Inflammatory macrophage treated with lipopolysaccharide for 4 hours (primary cell): ENCODE data around the gene C2CD2.

ENCODE experiments used
- DNase-seq: peaks from one replicate; pipeline ENCODE4 v3.0.0-alpha.2; 2020

The C2CD2 gene

DNA sequence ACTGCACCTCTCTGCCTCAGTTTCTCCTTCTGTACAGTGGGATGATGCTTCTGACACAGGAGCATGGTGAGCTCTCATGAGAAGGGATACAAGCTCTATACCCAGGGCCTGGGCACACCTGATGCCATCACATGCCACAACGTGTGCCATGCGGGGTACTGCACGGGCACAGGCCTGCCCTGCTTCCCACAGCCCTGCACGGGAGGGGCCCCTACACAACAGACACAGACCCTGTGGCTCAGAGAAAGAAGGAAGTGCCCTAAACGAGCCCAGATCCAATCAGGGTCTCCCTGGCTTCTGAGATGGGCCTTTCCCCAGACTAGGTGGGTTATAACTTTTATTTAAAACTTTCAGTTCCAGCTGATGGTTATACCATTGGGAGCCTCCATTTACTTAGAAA lies 24.6 kb downstream of the C2CD2 start:
- DNase-seq, result no peak

GRCh38 chr21:41928621-41929220 lies 25.1 kb downstream of the C2CD2 start:
- DNase-seq, result peak; percentile 88

DNA sequence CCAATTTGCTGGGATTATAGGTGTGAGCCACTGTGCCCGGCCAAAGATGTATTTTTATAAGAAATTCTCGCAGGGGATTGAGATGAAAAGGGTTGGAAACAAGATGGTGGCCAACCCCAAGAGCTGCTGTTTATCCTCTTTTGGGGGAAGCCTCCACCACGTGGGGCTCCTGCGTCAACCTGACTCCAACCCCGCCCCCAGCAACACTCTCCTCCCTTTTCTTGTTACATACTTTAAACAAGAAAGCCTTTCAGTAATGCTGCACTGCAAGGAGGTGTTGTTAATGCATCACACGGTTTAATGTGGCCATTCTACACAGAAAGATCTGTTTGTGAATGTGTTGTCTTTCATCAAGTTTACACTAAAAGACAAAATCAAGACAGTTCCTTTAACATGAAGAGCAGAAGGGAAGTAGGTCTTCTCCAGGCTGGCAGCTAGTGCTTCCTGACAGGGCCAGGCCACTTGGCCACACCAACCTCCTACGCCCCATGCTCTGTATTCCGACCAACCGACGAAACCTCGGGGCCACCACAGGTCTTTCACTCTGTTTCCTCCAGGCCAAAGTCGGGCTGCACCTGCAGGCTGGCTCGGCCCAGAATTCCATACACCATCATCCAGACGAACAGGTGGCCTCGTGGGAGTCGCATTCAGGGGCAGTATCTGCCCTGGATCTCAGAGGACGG lies 25.9 kb downstream of the C2CD2 start:
- DNase-seq, result peak; percentile 74

DNA sequence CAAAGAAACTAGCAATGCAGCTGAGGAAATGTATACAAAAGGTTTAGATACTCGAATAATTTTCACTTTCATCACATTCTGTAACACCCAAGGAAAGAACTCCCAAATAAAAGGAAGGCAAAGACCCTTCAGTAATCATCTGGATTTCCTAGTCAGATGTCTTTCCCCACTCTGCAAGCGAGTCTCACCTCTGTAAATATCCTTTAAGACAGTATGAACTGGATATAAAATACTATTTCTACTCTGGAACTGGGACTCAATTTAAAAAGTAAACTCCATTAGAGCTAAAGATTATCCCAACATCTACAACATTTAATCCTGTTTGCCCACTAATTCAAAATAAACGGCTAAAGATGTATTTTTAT lies 27.0 kb downstream of the C2CD2 start:
- no peak for DNase-seq

DNA sequence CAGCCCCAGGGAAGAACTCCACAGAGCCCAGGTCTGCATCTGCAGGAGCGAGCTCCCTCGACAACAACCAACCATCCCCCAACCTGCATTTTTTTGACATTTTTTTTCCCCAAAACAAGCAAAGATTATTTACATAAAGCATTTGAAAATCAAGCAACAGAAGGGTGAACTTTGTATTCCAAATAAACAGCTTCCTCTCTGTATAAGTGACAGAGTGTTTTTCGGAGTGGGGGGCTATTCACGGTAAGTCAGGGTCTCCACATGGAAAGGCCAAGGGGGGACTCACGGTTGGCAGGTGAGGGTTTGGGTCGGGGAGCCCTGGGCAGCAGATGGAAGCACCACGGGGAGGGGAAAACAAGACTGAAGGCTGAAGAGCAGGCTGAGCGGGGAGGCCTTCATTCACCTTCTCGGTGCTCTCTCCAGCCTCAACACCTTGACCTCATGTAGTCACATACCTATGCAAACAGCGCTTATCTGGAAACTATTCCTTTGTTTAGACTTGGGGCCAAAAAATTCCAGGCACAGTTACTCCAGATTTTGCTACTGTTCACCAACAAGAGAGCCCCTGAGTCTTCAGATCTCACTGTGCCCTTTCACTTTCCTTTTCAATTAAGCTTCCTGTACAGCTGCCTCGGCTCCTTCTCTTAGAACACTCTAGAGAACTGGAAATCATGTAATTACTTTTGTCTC lies 27.6 kb downstream of the C2CD2 start:
- peak; percentile 78 for DNase-seq

- no peak for DNase-seq
These were observed 28.1 kb downstream of the C2CD2 start for GRCh38 chr21:41925767-41926116.

DNA sequence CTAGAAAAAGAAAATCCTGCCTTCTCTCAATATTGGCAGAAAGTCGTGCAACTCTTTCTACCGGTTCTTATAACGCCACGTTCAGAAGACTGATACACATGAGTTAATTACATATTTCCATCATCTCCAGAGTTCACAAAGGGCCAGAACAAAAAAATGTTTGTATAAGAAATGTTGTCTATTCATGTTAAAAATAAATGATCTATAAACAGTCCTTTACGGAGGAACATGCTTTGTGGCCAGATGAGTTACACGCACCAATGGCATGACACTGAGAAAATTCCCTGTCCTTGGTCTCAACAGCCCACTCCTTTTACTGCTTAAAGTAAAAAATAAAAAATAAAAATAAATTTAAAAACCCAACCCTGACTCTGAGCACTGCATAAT lies 29.5 kb downstream of the C2CD2 start:
- no peak for DNase-seq

- no peak for DNase-seq
These were observed 30.0 kb downstream of the C2CD2 start for GRCh38 chr21:41923631-41924367.

- DNase-seq, result no peak
These were observed 30.6 kb downstream of the C2CD2 start for GRCh38 chr21:41923186-41923585.

GRCh38 chr21:41921021-41921420 lies 32.8 kb downstream of the C2CD2 start:
- DNase-seq, result peak; percentile 49

DNA sequence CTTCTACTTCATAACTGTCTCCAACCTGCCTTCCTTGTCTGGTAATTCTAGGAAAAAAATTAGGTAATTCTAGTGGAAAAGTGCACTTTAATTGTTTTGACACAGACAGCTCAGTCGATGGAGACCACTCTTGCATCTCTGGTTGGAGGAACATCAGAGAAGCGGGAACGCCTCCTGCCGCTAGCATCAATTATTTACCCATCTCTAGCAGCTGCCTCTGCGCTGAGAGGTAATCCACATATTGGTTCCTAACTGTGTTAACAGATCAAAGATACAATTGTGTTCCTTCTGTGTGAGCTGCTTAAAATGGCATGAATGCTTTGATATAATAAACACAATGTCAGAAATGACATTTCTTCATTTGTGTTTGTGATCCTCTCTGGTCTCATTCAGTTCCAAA lies 33.3 kb downstream of the C2CD2 start:
- no peak for DNase-seq

GRCh38 chr21:41919666-41920398 lies 34.0 kb downstream of the C2CD2 start:
- no peak for DNase-seq

DNA sequence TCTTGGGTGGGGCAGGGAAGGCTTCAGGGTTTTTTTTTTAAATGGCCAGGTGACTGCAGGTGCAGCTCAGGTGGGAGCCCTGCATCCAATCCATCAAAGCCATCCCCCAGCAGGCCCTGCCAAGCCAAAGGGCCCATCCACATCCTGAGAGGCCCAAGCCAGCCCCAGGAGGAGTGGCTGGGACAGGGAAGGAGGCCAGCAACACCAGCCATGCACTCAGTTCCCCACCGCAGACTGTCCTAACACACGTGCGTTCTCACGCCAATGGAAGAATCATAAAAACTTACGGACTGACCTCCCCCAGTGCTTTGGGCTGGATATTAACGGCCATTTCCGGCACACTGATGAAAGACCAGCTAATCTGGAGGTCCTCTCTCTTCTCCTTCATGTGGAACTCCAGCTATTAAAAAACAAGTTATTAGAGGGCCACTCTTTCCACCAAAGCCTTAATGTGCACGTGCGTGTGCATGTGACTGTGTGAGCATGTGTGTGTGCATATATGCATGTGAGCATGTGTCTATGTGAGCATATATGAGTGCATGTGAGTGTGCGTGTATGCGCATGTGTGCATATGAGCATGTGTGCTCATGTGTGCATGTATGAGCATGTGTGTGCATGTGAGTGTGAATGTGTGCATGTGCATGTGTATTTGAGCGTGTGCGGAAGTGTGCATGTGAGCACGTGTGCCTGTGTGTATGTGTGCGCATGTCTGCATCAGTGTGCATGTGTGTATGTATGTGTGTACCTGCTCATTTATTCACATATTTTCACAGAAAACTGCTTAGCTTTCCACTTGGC lies 35.1 kb downstream of the C2CD2 start:
- no peak for DNase-seq

- no peak for DNase-seq
These were observed 36.3 kb downstream of the C2CD2 start for GRCh38 chr21:41917531-41917930.

- DNase-seq, result no peak
These were observed 36.9 kb downstream of the C2CD2 start for GRCh38 chr21:41916888-41917433.

DNA sequence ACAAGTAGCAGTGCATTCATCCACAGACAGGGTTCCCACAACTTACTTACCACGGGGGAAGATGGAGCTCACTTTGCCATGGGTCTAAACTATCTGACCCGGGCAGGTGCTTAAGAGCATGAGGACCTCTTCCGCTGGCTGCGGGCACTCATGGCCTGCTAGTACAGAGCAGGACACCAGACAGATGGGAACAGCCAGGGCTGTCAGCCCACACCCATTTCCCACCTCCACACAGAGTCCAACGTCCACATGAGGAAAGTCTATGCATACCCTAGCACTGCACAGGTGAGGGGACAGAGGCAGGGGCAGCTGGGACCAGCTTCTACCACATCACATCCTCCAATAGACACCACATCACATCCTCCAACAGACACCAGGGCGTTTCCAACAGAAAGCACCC lies 38.9 kb downstream of the C2CD2 start:
- no peak for DNase-seq

DNA sequence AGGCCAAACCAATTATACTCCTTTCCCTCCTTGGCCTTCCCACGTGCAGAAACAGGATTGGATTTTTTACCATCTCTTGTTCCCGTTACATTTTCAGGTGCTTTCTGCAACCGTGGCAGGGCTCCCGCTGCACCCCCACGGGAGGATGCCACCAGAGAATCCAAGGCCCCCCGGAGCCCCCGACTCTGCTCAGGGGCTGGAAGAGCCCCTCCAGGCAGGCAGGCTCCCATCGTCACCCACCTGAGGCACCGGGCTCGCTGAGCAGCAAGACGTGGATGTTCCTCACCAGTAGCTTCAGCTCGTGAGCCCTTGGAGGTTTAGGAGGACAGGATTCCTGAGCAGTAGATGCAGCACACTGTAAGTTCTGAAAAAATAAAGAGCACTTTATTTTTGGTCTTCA lies 39.5 kb downstream of the C2CD2 start:
- no peak for DNase-seq

DNA sequence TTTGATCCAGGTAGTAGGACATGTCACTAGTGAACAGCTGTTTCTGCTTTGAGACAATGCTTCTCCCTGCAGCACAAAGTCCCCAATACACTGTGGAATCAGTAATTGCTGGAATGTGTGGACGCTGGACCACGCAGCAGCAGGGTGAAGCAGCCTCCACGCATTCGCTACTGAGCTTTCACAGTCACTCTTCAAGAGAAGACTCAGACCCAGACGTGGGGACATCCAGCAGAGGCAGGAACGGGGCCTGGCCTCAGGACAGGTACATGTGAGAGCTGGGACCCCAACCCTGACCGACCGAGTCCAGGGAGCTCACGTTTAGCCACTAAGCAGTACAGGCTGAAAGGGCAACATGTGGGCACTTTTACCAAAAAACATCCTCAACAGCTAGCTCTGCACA lies 40.6 kb downstream of the C2CD2 start:
- no peak for DNase-seq

DNA sequence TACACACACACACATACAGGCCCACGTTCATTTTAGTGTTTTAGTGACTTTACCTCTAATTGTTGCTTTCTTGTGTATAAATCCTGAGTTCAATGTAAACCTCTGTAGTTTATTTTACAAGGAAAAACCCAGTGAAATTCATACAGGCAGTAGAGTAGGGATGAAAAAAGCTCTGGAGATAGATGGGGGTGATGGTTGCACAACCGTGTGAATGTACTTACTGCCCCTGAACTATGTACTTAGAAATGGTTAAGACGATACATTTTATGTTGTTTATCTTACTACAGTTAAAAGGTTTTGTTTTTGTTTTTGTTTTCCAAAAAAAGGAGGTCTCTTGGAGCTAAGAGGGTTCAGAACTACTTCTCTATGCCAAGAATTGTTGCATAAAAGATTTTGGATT lies 45.0 kb downstream of the C2CD2 start:
- no peak for DNase-seq

DNA sequence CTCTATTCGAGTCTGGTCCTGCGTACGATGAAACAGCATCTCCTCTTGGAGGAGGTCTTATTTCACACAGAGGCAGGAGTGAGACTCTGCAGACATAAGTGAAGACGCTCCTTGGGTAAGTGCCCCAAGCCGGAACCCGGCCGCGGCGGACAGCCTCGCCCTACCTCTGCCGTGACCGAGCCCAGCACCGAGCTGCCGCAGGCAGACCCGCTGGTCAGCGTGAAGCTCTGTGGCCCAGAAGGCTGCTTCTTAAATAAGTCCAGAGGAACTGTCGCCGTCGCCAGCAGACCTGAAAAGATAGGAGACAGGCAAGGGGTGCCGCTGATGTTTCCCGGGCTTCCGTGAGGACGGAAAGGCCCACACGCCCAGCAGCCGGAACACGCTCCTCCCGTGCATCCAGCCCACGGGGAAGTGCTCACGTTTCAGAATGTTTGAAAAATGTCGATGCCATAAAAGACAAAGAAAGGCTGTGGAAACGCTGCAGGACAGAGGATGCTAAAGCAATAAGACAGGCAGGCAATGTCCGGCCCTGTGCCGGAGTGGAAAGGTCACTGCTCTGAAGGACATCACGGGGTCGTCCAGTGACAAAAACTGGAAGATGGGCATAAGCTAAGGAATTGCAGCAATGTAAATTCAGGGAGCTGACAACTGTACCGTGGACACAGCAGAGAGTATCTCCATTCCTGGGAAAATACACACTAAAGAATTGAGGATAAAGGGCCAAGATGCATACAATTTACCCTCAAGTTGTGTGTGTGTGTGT lies 46.1 kb downstream of the C2CD2 start:
- DNase-seq, result no peak

DNA sequence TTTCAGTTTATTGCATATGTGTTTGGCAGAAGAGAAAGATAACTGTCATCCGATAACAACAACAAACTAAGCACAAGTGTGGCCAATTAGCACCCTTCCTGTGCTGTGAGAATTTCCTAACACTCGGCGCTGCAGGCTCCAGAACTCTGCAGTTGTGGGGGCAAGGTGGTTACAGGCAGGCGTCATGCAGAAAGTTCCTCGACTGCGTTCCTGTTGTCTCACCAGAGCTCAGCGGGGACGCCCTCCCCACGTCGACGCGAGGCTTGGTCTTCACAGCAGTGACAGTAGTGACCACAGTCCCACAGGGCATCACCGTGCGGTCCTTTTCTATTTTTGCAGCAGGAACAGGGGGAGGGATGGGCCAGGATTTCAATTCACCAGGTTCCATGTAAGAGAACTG lies 47.0 kb downstream of the C2CD2 start:
- DNase-seq, result no peak
